Measurements from ENCODE around the gene CD300LG.
A peak's percentile ranks its signal among the peaks of the same experiment; 100 is the strongest.
"Not testable (repeated sequence)": the region's sequence is repeated elsewhere in the genome, so short reads cannot be mapped to it uniquely, and the experiment has no call there.

CD300LG gene

DNA sequence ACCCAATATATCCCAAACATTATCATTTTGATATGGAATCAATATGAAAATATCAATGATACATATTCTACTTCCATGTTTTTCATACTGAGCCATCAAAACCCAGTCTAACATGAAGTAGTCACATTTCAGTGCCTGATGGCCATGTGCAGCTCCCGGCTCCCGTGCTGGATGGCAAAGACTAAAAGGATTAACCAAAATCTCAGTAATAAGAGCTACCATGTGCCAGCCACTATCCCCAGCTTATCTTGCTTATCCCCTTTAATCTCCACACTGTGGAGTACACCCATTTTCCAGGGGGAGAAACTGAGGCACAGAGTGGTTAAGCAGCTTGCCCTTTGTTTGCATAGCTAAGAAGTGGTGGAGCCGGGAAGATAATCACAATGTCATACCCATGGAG, 9.2 kb downstream of the CD300LG start:
- no peak for DNase-seq

GRCh38 chr17:43857141-43857540, 10.2 kb downstream of the CD300LG start:
- DNase-seq: no peak

GRCh38 chr17:43857957-43858600, 11.1 kb downstream of the CD300LG start:
- DNase-seq: no peak

DNA sequence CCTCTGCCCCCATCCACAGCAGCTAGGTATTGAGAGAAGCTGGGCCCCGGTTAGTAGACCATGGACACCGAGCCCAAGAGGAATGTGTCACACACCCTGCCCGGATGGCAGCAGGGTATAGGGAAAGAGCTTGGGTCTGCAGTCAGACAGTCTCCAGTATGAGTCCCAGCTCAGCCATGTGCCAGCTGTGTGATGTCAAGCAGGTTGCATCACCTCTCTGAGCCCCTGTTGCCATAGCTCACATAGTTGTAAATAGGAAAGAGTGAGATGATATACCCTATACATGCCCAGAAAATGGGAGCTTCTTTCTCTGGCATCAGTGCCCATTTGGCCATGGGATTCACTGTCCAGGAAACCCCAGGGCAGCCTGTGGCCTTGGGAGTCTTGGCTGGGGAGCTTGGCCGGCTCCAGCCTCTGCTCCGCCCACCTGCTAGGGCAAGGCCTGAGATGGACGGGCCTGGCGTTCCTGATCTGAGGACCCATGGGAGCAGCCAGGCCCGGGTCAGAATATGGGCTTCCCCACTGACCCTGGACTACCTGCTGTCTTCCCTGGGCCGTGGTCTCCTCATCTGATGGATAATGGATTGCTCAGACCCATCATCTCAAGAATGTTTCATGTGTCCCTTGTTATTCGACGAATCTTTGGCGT, 13.2 kb downstream of the CD300LG start:
- DNase-seq: no peak

- no peak for DNase-seq
Observed at GRCh38 chr17:43860927-43861622, 14.1 kb downstream of the CD300LG start.

GRCh38 chr17:43861960-43862359, 15.0 kb downstream of the CD300LG start:
- DNase-seq: no peak

GRCh38 chr17:43864161-43864984, 17.4 kb downstream of the CD300LG start:
- DNase-seq: no peak

GRCh38 chr17:43868226-43868994, 21.4 kb downstream of the CD300LG start:
- no peak for DNase-seq

GRCh38 chr17:43869031-43869430, 22.1 kb downstream of the CD300LG start:
- not testable (repeated sequence) for DNase-seq

GRCh38 chr17:43871946-43872690, 25.1 kb downstream of the CD300LG start:
- no peak for DNase-seq

DNA sequence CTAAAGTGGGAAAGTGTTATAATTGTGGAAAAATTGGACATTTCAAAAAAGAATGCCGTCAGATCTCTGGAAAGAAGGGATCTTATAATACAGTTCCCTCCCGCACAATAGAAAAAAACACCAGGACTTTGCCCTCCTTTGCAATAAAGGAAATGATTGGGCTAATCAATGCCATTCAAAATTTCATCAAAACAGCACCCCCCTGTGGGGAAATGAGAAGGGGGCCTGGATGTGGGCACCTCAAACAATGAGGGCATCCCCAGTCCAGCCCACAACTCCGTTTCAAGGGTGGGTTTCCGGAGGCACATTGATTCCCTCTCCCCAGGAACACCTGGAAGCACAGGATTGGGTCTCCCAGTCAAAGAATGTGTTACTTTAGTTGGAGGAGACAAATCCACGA, 26.1 kb downstream of the CD300LG start:
- no peak for DNase-seq

DNA sequence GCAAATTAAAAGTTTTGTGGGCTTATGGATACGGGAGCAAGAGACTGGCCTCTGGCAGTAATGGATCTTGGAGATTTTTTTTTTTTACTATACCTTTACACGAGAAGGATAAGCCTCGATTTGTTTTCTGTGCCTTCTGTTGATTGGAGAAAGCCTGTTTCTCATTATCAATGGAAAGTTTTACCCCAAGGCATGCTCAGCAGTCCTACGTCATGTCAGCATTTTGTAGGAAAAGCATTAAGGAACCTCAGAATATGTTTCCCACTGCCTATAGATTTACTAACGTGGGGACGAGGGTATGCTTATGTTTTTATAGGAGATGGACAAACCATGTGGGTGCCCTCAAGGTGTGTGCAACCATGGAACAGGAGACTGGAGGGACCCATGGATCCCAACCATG, 26.8 kb downstream of the CD300LG start:
- DNase-seq: no peak

GRCh38 chr17:43874293-43874692, 27.3 kb downstream of the CD300LG start:
- no peak for DNase-seq

DNA sequence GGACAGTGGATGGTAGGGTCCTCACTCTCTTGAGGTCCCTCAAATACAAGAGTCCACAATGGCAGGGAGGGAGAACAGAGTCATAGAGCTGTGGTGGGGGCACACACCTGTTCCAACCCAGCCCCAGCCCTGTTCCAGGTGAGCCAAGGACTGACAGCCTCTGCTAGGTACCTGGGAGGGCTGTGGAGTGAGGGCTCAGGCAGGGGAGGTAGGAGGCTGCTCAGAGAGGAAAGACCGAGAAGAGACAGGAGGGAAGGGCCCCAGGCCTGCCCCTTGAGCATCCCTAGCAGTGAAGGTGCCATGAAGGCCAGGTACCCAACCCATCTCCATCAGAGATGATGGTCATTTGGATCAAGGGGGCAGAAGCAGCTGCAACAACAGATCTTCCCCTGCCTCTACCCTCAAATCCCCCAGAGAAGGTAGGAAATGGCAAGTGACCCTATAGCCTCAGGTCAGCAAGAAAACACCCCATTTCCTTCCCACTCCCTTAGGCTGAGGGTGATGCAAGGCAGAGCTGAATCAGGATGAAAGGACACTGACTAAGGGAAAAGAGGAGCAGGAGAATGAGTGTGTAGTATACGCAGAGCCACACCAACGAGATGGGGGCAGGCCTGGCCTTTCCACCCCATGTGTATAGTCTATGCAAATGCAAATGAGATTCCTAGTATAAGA, 28.6 kb downstream of the CD300LG start:
- DNase-seq: no peak

DNA sequence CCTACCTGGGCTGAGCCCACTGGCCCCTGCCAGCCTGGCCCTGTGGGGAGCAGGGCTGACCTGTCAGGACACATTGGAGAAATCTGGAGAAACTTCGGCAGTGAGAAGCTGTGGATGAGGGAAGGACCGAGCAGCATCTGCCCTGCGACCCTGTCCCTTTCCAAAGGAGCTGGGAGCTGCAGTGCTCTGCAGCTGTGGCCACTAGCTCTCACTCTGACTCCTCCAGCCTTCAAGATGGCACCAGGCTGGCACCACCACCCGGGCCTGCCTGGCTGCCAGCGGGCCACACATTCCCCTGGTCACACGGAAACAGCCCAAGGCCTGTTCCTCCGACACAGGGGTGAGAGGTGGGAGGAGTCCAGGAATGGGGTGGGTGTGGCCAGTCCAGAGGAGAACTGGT, 30.1 kb downstream of the CD300LG start:
- no peak for DNase-seq

GRCh38 chr17:43877451-43878155, 30.6 kb downstream of the CD300LG start:
- no peak for DNase-seq

DNA sequence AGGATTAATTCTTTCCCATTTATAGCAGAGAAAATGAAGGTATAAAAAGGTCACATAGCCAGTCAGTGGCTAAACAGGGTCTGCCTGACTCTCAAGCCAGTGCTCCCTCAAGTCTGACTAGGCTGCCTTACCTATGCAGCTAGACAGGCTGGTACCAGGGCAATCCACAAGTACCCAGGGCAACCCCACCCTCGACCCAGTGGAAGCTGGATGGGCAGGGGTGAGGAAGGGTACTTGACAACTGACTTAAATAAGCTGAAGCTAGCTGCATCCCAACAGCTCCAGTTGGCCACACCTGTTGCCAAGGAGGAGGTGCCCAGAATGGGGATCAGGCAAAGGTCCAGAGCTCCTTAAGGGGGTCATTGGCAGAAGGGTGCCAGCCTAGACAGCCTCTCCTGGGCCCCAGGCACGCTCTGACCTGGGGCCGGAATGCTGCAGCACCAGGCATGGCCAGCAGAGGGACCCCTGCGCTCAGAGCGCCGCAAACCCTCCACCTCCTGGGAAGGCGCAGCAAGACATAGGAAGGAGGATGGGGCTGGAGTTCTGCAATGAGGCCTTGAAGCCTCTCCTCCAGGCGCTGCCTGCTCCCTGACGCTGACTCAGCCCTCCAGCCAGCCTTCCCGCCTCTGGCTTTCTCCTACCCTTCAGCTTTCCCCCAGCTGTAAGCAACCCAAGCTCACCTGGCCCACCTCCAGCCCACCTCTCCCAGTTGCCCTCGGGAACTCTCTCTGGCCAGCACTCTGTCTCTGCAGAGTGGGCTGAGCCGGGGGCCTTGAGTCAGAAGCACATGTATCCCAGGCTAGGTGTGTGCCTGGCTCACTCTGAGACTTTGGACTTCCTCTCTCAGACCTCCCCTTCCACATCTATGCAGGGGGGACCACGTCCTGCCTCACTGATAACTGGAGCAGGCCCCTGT, 31.5 kb downstream of the CD300LG start:
- peak; percentile 59 for DNase-seq

GRCh38 chr17:43879723-43880419, 32.9 kb downstream of the CD300LG start:
- no peak for DNase-seq

Measured in CD4-positive, alpha-beta T cell treated with Interleukin-21 for 1 hour (primary cell).